Liver (tissue), 3 donors: Measurements from ENCODE around the gene EAPP.

Source experiments
- CTCF ChIP-seq: fragments of 150-350 bp; IDR thresholded peaks from 2 replicates; pipeline ENCODE4 v1.5.1; 2017; ENCODE audit warnings: improper control_type of control experiment, low read depth, low read length; ENCODE audit not compliant: missing input control
- EGR1 ChIP-seq, 2 donors: IDR thresholded peaks; 2 replicates each; pipeline ENCODE4 v1.6.1; 2016 to 2018; ENCODE audit warnings: antibody characterized with exemption in 2 of 2, low read depth in 2 of 2
- GABPA ChIP-seq, 2 donors: IDR thresholded peaks in 1 of 2; conservative IDR thresholded peaks in 1 of 2; 2 replicates each; pipeline ENCODE4 v1.6.1; 2016; ENCODE audit warnings: antibody characterized with exemption in 2 of 2, mild to moderate bottlenecking in 1 of 2, moderate library complexity in 1 of 2
- MAX ChIP-seq: IDR thresholded peaks from 2 replicates; pipeline ENCODE4 v1.6.1; 2016; ENCODE audit warnings: antibody characterized with exemption
- RXRA ChIP-seq, 2 donors: IDR thresholded peaks; 2 replicates each; pipeline ENCODE4 v1.6.1; 2017 to 2018; ENCODE audit warnings: antibody characterized with exemption in 2 of 2, mild to moderate bottlenecking in 1 of 2
- TF ChIP-seq, protein P1 (sequence below): IDR thresholded peaks from 2 replicates; pipeline ENCODE4 v1.6.1; 2016; ENCODE audit warnings: antibody characterized with exemption
- TF ChIP-seq, protein P2 (sequence below): IDR thresholded peaks from 2 replicates; pipeline ENCODE4 v1.6.1; 2016; ENCODE audit warnings: antibody characterized with exemption
- donor health status: healthy.
- donor health status: healthy.

DNA sequence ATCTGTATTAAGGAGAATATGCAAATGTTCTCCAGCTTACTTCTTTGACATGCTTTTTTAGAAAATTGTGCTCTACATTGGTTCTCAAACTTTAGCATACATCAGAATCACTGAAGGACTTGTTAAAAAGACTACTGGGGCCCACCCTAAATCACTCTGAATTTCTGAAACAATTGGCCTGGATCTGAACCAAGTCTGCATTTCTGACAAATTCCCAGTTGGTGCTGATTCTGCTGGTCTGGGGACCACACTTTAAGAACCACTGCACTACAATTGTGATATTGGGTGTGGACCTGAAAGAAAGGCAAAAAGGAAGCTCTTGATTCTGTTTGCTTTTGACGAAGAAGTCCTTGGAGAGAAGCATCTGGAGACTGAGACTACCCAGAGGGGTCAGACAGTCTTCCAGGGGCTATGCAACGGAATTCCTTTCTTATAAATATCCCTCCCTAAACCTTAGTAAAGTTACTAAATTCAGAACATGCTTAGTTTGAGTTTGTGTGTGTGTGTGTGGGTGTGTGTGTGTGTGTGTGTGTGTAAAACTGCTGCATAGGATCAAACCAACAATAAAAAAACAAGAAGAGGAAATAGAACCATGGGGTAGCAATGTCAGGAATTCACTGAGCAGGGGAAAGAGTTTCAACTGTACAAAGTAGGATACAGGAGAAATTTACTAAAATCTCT lies 36.8 kb downstream of the EAPP start:
- TF ChIP-seq CTCF = no peak
- TF ChIP-seq, protein P1, sequence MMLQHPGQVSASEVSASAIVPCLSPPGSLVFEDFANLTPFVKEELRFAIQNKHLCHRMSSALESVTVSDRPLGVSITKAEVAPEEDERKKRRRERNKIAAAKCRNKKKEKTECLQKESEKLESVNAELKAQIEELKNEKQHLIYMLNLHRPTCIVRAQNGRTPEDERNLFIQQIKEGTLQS = no peak
- no peak for TF ChIP-seq RXRA (IDR thresholded peaks at IDR 0.05)
- no peak for TF ChIP-seq MAX
- no peak for TF ChIP-seq EGR1 (IDR thresholded peaks at IDR 0.05; ENCODE audit: low read depth in 2 of 2)
- TF ChIP-seq, protein P2, sequence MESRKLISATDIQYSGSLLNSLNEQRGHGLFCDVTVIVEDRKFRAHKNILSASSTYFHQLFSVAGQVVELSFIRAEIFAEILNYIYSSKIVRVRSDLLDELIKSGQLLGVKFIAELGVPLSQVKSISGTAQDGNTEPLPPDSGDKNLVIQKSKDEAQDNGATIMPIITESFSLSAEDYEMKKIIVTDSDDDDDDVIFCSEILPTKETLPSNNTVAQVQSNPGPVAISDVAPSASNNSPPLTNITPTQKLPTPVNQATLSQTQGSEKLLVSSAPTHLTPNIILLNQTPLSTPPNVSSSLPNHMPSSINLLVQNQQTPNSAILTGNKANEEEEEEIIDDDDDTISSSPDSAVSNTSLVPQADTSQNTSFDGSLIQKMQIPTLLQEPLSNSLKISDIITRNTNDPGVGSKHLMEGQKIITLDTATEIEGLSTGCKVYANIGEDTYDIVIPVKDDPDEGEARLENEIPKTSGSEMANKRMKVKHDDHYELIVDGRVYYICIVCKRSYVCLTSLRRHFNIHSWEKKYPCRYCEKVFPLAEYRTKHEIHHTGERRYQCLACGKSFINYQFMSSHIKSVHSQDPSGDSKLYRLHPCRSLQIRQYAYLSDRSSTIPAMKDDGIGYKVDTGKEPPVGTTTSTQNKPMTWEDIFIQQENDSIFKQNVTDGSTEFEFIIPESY = no peak
- TF ChIP-seq GABPA (IDR thresholded peaks at IDR 0.05 in 1 of 2, conservative IDR thresholded peaks at IDR 0.05 in 1 of 2) = no peak
